HCT116 (cell line): ENCODE results near the gene FRMD8.

Experiments
- ATF3 ChIP-seq: IDR thresholded peaks from 2 replicates; pipeline ENCODE4 v1.6.1; 2012
- CBX3 ChIP-seq: IDR thresholded peaks from 2 replicates; pipeline ENCODE4 v1.6.1; 2012; ENCODE audit warnings: low read depth
- EZH2 ChIP-seq: fragments of 200-600 bp; sonication (generic); IDR thresholded peaks from 2 replicates; pipeline ENCODE4 v1.6.1; 2017; ENCODE audit warnings: antibody characterized with exemption, mixed run types
- EZH2phosphoT487 ChIP-seq: fragments of 200-600 bp; IDR thresholded peaks from 2 replicates; pipeline ENCODE4 v1.6.1; 2018; ENCODE audit warnings: antibody characterized with exemption, borderline replicate concordance
- FOSL1 ChIP-seq: IDR thresholded peaks from 2 replicates; pipeline ENCODE4 v1.6.1; 2012; ENCODE audit warnings: low read depth
- JUND ChIP-seq: IDR thresholded peaks from 2 replicates; pipeline ENCODE4 v1.6.1; 2012
- POLR2A ChIP-seq: IDR thresholded peaks from 2 replicates; pipeline ENCODE4 v1.7.0; 2011; ENCODE audit warnings: borderline replicate concordance; ENCODE audit not compliant: insufficient read depth, insufficient read length; ENCODE audit errors: extremely low read depth
- POLR2AphosphoS5 ChIP-seq: IDR thresholded peaks from 2 replicates; pipeline ENCODE4 v1.6.1; 2011; ENCODE audit warnings: mild to moderate bottlenecking, low read depth, low read length, moderate library complexity
- RAD21 ChIP-seq: IDR thresholded peaks from 2 replicates; pipeline ENCODE4 v1.6.1; 2012; ENCODE audit warnings: low read depth, mild to moderate bottlenecking
- REST ChIP-seq: IDR thresholded peaks from 2 replicates; pipeline ENCODE4 v1.6.1; 2012; ENCODE audit warnings: low read depth
- SIN3A ChIP-seq: IDR thresholded peaks from 2 replicates; pipeline ENCODE4 v1.6.1; 2012; ENCODE audit warnings: low read depth
- YY1 ChIP-seq: IDR thresholded peaks from 2 replicates; pipeline ENCODE4 v1.6.1; 2011; ENCODE audit warnings: low read length, low read depth, moderate library complexity, mild to moderate bottlenecking; ENCODE audit not compliant: insufficient replicate concordance; ENCODE audit errors: extremely low read depth
- ZFX ChIP-seq: fragments of 450-650 bp; IDR thresholded peaks from 2 replicates; pipeline ENCODE4 v1.6.1; 2017
- TF ChIP-seq, protein P1 (sequence below), 3 experiments: fragments of 200-600 bp in 1 of 3; sonication (generic) in 1 of 3; IDR thresholded peaks in 2 of 3; conservative IDR thresholded peaks in 1 of 3; 2 replicates each; pipeline ENCODE4 v1.5.1; 2012 to 2017; ENCODE audit warnings: low read depth in 2 of 3, low read length in 2 of 3, antibody characterized with exemption in 1 of 3, borderline replicate concordance in 1 of 3, control low read depth in 1 of 3, mild to moderate bottlenecking in 1 of 3, mixed read lengths in 1 of 3, mixed run types in 1 of 3, moderate library complexity in 1 of 3; ENCODE audit not compliant: insufficient read depth in 1 of 3

- TF ChIP-seq, protein P1, sequence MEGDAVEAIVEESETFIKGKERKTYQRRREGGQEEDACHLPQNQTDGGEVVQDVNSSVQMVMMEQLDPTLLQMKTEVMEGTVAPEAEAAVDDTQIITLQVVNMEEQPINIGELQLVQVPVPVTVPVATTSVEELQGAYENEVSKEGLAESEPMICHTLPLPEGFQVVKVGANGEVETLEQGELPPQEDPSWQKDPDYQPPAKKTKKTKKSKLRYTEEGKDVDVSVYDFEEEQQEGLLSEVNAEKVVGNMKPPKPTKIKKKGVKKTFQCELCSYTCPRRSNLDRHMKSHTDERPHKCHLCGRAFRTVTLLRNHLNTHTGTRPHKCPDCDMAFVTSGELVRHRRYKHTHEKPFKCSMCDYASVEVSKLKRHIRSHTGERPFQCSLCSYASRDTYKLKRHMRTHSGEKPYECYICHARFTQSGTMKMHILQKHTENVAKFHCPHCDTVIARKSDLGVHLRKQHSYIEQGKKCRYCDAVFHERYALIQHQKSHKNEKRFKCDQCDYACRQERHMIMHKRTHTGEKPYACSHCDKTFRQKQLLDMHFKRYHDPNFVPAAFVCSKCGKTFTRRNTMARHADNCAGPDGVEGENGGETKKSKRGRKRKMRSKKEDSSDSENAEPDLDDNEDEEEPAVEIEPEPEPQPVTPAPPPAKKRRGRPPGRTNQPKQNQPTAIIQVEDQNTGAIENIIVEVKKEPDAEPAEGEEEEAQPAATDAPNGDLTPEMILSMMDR (IDR thresholded peaks at IDR 0.05 in 2 of 3, conservative IDR thresholded peaks at IDR 0.05 in 1 of 3; ENCODE audit: borderline replicate concordance in 1 of 3, insufficient read depth in 1 of 3, low read depth in 2 of 3, low read length in 2 of 3) = no peak
- TF ChIP-seq EZH2phosphoT487 (no peak), POLR2AphosphoS5 (no peak; the same call in 1 of the 2 replicates), CBX3 (no peak), SIN3A (no peak), FOSL1 (no peak), POLR2A (no peak), REST (no peak), JUND (no peak), ZFX (no peak), EZH2 (no peak), YY1 (no peak), RAD21 (no peak), ATF3 (no peak)
Measured at GRCh38 chr11:65414776-65415498, 28.5 kb downstream of the FRMD8 start.
